Breast epithelium (tissue), 4 donors: ENCODE measurements around the gene PREP. TPM values are rescaled to one million over a fixed set of nuclear protein-coding genes. Genes with fewer than 3 reads are reported as not detected.

Source experiments
- DNase-seq, 2 donors: peaks; one replicate each; pipeline ENCODE4 v3.0.0-alpha.2; 2019; ENCODE audit warnings: low spot score in 2 of 2
- H3K27ac ChIP-seq, 2 donors: fragments of 200-600 bp; sonication (generic) in 1 of 2; one replicate each; pipeline ENCODE4 v1.5.1; 2016 to 2019; ENCODE audit warnings: mild to moderate bottlenecking in 1 of 2
- H3K27me3 ChIP-seq, 2 donors: fragments of 200-600 bp; sonication (generic) in 1 of 2; one replicate each; pipeline versions ENCODE4 v1.5.1 to v1.6.0; 2017 to 2019; ENCODE audit warnings: control low read depth in 1 of 2, mild to moderate bottlenecking in 1 of 2
- H3K36me3 ChIP-seq: fragments of 200-600 bp; one replicate; pipeline ENCODE4 v1.5.1; 2019
- H3K4me1 ChIP-seq, 2 donors: fragments of 200-600 bp; sonication (generic); one replicate each; pipeline ENCODE4 v1.5.1; 2016 to 2019; ENCODE audit warnings: control low read depth in 1 of 2
- H3K4me3 ChIP-seq, 3 donors: fragments of 200-600 bp; sonication (generic); 1 replicate in 2 of 3; 2 replicates in 1 of 3; pipeline ENCODE4 v1.5.1; 2016 to 2019; ENCODE audit warnings: mild to moderate bottlenecking in 3 of 3, moderate library complexity in 2 of 3
- H3K9me3 ChIP-seq, 2 donors: fragments of 200-600 bp; sonication (generic) in 1 of 2; one replicate each; pipeline ENCODE4 v1.5.1; 2016 to 2019; ENCODE audit warnings: control low read depth in 1 of 2
- CTCF ChIP-seq, 3 donors: fragments of 450-650 bp; IDR thresholded peaks; one replicate each; pipeline ENCODE4 v1.5.1; 2016 to 2017; ENCODE audit warnings: antibody characterized with exemption in 3 of 3, mild to moderate bottlenecking in 3 of 3, moderate library complexity in 3 of 3
- POLR2A ChIP-seq: fragments of 450-650 bp; IDR thresholded peaks from one replicate; pipeline ENCODE4 v1.6.1; 2016; ENCODE audit warnings: antibody characterized with exemption, mild to moderate bottlenecking, moderate library complexity
- POLR2AphosphoS5 ChIP-seq, 3 donors: sonication (generic); formaldehyde crosslinking; IDR thresholded peaks; one replicate each; pipeline ENCODE4 v1.6.1; 2017; ENCODE audit warnings: antibody characterized with exemption in 3 of 3
- intact Hi-C: fragments of 100-400 bp; cut with DNase I; formaldehyde crosslinking; loops from one replicate; pipeline ENCODE4 v1.15.1; 2023; ENCODE audit warnings: low total_unique reads
- total RNA-seq, 3 donors: library from RNA; depleted of rRNA; stranded (reverse); fragments of >200 nt; gene quantifications; one replicate each; pipeline ENCODE4 v1.1.0, GENCODE V29; 2016

The PREP gene
- total RNA-seq, 3 donors from 2014 or later, result 18.4 to 22.3 (median 19.6) TPM

GRCh38 chr6:105332576-105332975 lies 70.3 kb downstream of the PREP start:
- TF ChIP-seq CTCF (IDR thresholded peaks at IDR 0.05) (no peak), POLR2A (no peak), POLR2AphosphoS5 (IDR thresholded peaks at IDR 0.05) (no peak)
- H3K27ac ChIP-seq, result no peak overlapping the region
- DNase-seq, result no peak
- H3K36me3 ChIP-seq, result no peaks in the 10 kb centered on the region
- no peaks in the 10 kb centered on the region for H3K27me3 ChIP-seq
- H3K4me1 ChIP-seq, result no peaks in the 10 kb centered on the region
- intact Hi-C loops, result loop anchor here (10.0 kb wide), 1 partner anchor 348 kb away; no protein-coding TSS in a partner anchor
- H3K4me3 ChIP-seq, result no peak overlapping the region
- H3K9me3 ChIP-seq, result no peaks in the 10 kb centered on the region

GRCh38 chr6:105331927-105332326 lies 71.0 kb downstream of the PREP start:
- no peaks in the 10 kb centered on the region for H3K4me1 ChIP-seq
- no peak for DNase-seq
- TF ChIP-seq POLR2A, result no peak
- no peak for TF ChIP-seq POLR2AphosphoS5 (IDR thresholded peaks at IDR 0.05)
- no peak for TF ChIP-seq CTCF (IDR thresholded peaks at IDR 0.05)
- H3K4me3 ChIP-seq, result no peak overlapping the region
- H3K27ac ChIP-seq, result no peak overlapping the region
- H3K36me3 ChIP-seq, result no peaks in the 10 kb centered on the region
- H3K9me3 ChIP-seq, result no peaks in the 10 kb centered on the region
- intact Hi-C loops, result loop anchor here (10.0 kb wide), 1 partner anchor 347 kb away; no protein-coding TSS in a partner anchor
- no peaks in the 10 kb centered on the region for H3K27me3 ChIP-seq

- Histone ChIP-seq H3K4me1 (no peaks in the 10 kb centered on the region), H3K27ac (no peak overlapping the region), H3K4me3 (no peak overlapping the region), H3K36me3 (no peaks in the 10 kb centered on the region), H3K9me3 (no peaks in the 10 kb centered on the region), H3K27me3 (no peaks in the 10 kb centered on the region)
- intact Hi-C loops, result loop anchor here (10.0 kb wide), 1 partner anchor 346 kb away; no protein-coding TSS in a partner anchor
- no peak for DNase-seq
- no peak for TF ChIP-seq CTCF (IDR thresholded peaks at IDR 0.05)
These were observed 72.0 kb downstream of the PREP start for GRCh38 chr6:105330913-105331312.

DNA sequence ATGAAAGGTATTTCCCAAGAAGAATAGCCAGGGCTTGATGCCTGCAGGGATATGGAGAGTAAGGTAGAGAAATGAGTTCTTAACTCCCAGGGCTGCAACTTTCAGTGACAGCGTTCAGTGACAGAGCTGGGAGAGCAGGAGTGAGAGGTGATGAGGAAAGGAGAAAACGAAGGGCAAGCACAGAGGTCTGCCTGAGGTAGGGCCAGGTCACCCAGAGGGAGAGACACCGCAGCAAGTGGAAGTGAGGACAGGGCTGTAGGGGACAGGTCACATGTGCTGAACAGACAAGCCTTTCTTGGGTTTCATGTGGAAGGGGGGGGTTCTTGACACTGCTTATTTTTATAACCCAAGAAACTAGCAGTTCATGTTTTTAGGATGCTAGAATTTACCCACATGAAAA lies 72.5 kb downstream of the PREP start:
- no peaks in the 10 kb centered on the region for H3K4me1 ChIP-seq
- no peak for DNase-seq
- no peak for TF ChIP-seq CTCF (IDR thresholded peaks at IDR 0.05)
- TF ChIP-seq POLR2AphosphoS5 (IDR thresholded peaks at IDR 0.05), result no peak
- no peak for TF ChIP-seq POLR2A
- H3K4me3 ChIP-seq, result no peak overlapping the region
- no peak overlapping the region for H3K27ac ChIP-seq
- H3K36me3 ChIP-seq, result no peaks in the 10 kb centered on the region
- no peaks in the 10 kb centered on the region for H3K27me3 ChIP-seq
- no peaks in the 10 kb centered on the region for H3K9me3 ChIP-seq
- intact Hi-C loops, result loop anchor here (10.0 kb wide), 1 partner anchor 346 kb away; no protein-coding TSS in a partner anchor

- no peaks in the 10 kb centered on the region for H3K27me3 ChIP-seq
- H3K4me1 ChIP-seq, result no peaks in the 10 kb centered on the region
- H3K4me3 ChIP-seq, result no peak overlapping the region
- peak overlapping the region; percentile 59 to 82 for H3K27ac ChIP-seq
- H3K9me3 ChIP-seq, result no peaks in the 10 kb centered on the region
- peak in 1 of 2 donors; percentile 71 for DNase-seq
- intact Hi-C loops, result no loop called here
- TF ChIP-seq POLR2AphosphoS5 (IDR thresholded peaks at IDR 0.05), result peak in 1 of 3 donors; percentile 28
- TF ChIP-seq CTCF (IDR thresholded peaks at IDR 0.05), result no peak
- TF ChIP-seq POLR2A, result no peak
- no peaks in the 10 kb centered on the region for H3K36me3 ChIP-seq
These were observed 75.8 kb downstream of the PREP start for GRCh38 chr6:105326833-105327770.
